Right kidney (tissue), 1 donor: ENCODE measurements around the gene TSEN15.
A peak's percentile ranks its signal among the peaks of the same experiment; 100 is the strongest.
"Not testable (repeated sequence)": the region's sequence is repeated elsewhere in the genome, so short reads cannot be mapped to it uniquely, and the experiment has no call there.

Experiments used
- DNase-seq: peaks from one replicate; pipeline ENCODE4 v3.0.0-alpha.2; 2016

TSEN15 gene

GRCh38 chr1:184030433-184031091 is 21.0 kb upstream of the TSEN15 start:
- no peak for DNase-seq

GRCh38 chr1:184031092-184031408 is 20.5 kb upstream of the TSEN15 start:
- DNase-seq = no peak

- no peak for DNase-seq
These were observed 20.0 kb upstream of the TSEN15 start for GRCh38 chr1:184031409-184032107.

GRCh38 chr1:184032306-184032929 is 19.1 kb upstream of the TSEN15 start:
- DNase-seq = no peak

- DNase-seq = no peak
These were observed 18.6 kb upstream of the TSEN15 start for GRCh38 chr1:184032930-184033418.

DNA sequence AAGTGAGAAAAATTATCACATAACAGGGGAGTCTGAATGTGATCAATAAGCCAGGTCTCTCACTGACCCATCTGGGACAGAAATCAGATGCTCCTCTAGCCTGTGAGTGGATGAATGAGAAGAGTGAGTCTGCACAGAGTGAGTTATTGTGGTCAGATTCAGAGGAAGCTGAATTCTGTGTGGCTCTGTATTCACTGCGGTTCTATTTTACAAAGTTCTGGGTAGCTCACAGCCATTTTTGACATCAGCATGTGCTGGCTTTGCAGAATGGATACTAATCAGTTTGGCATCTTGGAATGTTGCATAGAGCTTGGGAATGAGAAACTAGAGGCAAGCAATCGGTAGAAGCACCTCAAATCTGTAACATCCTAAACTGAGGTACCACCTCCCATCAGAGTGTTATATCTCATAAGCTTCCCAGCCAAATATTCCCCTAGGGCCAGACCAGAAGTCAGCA is 17.8 kb upstream of the TSEN15 start:
- DNase-seq = no peak

DNA sequence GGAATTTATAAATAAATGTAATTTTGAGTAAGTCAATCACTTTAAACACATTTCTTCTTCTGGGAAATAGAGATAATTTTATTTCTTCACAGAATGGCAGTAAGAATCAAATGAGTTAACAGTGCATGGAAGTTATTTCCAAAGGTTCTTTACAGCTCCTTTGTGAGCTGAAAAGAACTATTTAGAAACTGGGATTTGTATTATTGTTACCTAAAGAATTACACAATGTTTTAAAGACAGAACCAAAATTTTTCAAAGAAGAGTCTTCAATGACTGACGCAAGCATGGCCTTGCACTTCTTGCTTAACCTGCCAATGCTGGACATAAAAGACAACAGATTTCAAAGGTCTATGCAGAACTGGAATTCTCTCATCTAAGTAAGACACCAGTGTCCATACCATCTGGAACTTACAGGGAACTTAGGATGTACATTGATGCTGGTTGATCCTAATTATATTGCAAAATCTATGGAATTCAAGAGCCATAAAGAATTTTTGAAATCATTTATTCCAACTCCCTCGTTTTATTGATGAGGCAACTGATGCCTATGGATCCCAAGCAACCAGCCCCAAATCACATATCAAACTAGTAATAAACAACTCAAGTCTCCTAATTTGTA is 16.7 kb upstream of the TSEN15 start:
- no peak for DNase-seq

GRCh38 chr1:184035719-184036516 is 15.6 kb upstream of the TSEN15 start:
- no peak for DNase-seq

- peak; percentile 82 for DNase-seq
These were observed 15.0 kb upstream of the TSEN15 start for GRCh38 chr1:184036517-184036949.

- DNase-seq = no peak
These were observed 13.5 kb upstream of the TSEN15 start for GRCh38 chr1:184037849-184038591.

DNA sequence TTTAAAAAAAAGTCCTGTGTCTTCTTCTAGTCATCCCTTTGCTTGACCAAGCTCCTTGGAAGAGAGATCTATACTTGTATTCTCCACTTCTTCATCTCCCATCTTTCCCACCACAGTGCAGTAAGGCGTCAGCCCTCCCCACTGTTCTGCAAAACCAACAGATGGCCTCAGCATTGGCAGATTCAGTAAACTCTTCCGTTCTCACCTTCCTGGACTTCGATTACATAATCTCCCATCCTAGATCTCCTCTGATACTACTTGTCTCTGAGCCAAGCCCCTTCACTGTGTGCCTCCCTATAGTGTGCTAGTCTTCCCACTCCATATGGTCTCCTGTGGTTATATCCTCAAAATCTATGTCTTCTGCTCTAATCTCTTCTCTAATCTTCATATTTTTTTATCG is 12.4 kb upstream of the TSEN15 start:
- DNase-seq = no peak

GRCh38 chr1:184041731-184042130 is 9.8 kb upstream of the TSEN15 start:
- no peak for DNase-seq

GRCh38 chr1:184043315-184043714 is 8.2 kb upstream of the TSEN15 start:
- DNase-seq = not testable (repeated sequence)

DNA sequence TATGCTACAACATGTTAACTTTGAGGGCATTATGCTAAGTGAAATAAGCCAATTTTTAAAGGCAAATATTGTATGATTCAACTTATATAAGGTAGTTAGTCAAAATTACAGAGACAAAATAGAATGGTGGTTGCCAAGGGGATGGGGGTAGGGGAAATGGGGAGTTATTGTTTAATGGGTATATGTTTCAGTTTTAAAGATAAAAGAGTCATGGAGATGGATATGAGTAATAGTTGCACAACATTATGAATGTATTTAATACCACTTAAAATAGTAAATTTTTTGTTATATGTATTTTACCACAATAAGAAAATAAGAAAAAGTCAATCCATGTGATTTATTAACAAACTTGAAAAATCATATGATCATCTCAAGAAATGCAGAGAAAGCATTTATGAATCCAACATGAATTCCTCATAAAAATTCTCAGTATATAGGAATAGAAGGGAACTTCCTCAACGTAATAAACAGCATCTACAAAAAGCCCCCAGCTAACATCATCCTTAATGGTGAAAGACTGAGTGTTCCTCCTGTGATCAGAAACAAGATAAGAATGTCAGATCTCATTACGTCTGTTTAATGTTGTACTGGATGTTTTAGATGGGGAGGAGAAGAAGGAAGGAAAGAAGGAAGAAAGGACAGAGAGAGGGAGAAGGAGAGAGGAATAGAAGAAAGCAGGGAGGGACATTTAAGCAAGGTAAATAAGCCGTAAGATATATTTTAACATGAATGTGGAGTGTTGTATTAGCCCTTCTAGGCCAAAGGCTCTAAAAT is 6.7 kb upstream of the TSEN15 start:
- DNase-seq = no peak

GRCh38 chr1:184047541-184047940 is 4.0 kb upstream of the TSEN15 start:
- DNase-seq = not testable (repeated sequence)

GRCh38 chr1:184048561-184049240 is 2.8 kb upstream of the TSEN15 start:
- DNase-seq = no peak

DNA sequence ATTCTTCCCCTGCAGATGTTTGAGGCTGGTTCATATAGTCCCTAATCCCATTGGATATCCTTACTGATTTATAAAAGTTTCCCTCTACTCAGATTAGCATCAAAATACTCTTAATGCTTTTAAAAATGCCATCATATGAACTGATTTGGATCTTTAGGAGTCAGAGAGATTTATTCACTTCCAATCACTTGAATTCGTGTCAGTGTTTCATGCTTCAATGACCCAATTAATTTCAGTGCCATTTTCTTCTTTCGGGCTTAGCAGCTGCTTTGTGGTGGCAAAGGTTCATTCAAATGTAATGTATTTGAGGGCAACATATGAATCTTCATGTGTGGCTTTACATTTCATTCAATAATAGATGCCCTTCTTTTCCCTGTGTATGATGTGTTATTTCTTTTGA is 2.2 kb upstream of the TSEN15 start:
- DNase-seq = no peak

DNA sequence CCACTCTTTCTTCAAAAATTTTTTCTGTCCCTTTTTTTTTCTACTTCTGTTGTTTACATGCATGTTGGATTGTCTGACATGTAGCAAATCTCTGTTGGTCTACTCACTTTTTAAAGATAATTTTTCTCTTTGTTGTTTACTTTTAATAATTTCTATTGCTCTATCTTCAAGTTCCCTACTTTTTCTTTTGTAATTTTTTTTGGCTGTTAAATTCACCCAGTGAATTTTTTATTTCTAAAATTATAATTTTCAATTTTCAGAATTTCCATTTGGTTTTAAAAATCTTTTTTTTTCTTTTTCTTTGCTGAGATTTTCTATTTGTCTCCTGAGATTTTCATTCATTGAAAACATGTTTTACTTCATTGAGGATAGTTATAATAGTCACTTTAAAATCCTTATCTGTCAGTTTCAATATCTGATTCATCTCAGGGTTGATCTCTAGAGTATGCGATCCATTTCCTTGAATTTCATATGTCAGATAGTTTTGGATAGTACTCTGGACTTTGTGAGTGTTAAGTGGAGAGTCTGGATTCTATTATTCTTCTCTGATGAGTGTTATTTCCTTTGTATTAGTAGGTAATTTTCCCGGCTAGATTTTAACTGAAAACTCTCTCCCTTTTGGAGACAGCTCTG is 1.6 kb upstream of the TSEN15 start:
- no peak for DNase-seq

DNA sequence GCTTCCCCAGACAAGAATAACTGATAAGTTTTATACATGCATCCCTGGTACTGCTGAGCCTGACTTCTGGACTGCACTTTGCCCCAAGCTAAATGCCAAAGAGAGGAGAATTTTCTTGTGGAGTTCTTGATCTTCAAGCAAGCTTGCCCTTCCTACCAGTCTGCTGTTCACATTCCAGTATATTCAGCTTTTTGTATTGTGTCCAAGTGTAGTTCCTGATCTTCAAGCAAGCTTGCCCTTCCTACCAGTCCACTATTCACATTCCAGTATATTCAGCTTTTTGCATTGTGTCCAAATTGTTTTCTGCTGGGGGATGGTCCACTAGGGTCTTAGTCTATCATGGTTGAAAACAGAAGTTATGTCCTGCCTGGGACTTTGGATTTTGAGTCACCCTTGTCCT is 894 bp upstream of the TSEN15 start:
- no peak for DNase-seq

- no peak for DNase-seq
These were observed 419 bp upstream of the TSEN15 start for GRCh38 chr1:184051138-184051484.
